CD4-positive, alpha-beta T cell treated with Interleukin-4 for 1 hour (primary cell): ENCODE data around the gene RTP3.
A peak's percentile ranks its signal among the peaks of the same experiment; 100 is the strongest.
"Not testable (repeated sequence)": the region's sequence is repeated elsewhere in the genome, so short reads cannot be mapped to it uniquely, and the experiment has no call there.

Experiments used
- DNase-seq, 2 donors: peaks; one replicate each; pipeline ENCODE4 v3.0.0-alpha.2; 2020 to 2022

RTP3 gene

DNA sequence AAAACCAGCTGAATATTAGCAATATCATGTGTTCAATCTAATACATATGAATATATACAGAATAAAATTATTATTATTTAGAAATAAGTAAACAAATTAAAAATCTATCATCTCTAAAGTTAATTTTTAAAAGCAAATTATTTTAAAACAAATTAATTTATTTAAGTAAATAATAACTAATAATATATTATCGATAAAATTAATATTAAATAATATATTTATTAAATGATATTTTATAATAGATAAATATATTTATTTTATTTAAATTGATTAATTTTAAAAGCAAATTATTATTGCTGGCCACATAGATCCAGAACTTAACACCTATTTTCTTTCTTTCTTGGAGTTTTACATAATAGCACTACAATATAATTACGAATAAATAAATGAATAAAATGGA lies 22.2 kb downstream of the RTP3 start:
- no peak for DNase-seq

DNA sequence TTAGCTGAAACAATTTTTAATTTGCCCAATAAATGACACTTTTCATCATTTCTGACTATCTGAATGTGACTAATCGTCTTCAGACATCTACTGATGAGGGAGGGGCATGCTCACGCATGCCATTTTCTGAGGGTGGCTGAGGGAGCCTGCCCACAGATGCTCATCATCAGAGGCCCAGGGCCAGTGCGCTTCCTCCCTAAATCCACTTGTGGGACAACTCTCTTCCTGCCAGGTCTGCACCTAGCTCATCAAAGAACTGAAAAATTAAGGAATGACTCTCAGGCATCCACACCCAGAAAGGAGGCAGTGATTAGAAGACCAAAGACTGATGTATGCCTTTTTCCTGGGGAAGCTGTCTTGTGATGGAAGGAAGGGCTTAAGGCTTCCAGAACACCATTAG lies 22.8 kb downstream of the RTP3 start:
- no peak for DNase-seq

DNA sequence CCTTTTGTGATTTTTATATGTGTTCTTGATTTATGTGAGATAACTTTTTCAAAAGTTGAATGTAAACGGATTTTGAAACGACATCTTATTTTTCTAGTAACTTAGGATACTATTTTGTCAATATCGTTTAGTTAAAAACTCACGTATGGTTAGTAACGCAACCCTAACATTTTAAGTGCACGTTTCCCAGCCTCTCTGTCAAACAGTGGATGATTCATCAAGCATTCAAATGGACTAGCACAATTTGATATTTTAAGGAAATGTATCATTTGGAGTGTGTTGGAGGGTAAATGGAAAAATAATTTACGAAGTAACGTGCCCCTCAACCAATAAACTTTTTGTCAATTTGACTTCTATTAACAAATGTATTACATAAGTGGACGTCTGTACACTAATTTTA lies 23.3 kb downstream of the RTP3 start:
- no peak for DNase-seq

GRCh38 chr3:46522201-46522600 lies 24.4 kb downstream of the RTP3 start:
- not testable (repeated sequence) for DNase-seq

- DNase-seq = no peak
These were observed 25.8 kb downstream of the RTP3 start for GRCh38 chr3:46523556-46523955.

DNA sequence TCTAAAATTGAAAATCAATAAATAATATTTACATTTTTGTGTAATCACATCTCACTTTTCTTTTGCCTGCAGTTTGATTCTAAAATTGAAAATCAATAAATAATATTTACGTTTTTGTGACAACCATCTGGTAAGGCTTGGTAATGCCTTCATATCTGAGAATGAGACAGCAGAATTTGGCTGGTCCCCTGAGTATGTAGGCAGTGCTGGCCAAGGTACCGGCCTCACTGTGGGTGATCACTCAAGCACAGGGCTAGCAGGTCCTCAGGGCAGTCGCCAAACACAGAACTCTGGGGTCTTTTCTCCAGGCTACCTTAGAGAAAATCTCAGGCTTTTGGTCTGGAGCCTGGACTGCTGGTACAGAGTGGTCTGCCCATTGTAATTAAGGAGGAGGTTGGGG lies 26.2 kb downstream of the RTP3 start:
- no peak for DNase-seq

DNA sequence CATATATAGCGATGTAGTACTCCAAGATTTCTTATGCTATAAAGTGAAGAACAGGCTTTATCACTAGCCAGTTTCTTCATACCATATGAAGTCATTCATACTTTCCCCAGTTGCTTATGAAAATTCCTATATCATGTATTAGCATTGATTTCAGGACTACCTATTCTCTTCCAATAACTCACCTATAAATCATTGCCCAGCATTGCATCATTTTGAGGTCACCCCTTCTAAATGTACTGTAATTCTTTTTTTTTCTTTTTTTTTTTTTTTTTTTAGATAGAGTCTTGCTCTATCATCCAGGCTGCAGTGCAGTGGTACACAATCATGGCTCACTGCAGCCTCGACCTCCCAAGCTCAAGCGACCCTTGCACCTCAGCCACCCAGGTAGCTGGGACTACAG lies 27.1 kb downstream of the RTP3 start:
- DNase-seq = no peak

DNA sequence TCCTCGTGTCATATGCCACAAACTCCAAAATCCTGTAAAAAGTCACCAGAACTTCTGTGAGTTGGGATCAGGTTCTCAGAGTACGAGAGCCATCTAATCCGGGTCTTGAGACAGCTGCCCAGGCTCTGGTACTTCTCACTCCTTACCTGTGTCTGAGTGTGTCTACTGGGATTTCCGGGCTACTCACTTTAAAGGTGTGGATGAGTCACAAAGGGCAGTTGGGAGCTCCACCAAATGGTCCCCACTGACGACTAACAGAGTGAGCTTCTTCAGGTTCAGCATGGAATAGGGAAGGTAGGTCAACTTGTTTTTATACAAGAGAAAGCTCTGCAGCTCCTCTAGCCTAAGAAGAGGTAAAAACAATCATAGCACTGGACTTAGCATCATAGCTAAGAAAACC lies 29.5 kb downstream of the RTP3 start:
- no peak for DNase-seq

DNA sequence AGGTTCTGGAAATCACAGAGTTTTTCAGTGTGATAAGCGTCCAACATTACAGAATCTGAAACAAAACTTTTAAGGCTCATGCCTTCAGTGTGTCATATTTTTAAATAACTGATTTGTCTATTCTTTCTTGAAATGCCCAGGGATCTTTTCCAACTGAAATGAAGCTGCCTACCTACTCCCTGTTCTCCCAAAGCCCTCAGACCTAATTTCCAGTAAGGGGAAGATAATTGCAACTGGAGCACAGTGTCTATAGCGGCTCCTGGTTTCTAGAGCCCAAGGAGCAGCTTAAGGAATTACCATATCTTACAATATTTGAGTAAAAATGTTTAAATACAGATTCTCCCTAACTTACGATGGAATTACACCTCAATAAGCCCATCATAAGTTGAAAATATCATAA lies 35.3 kb downstream of the RTP3 start:
- no peak for DNase-seq

- no peak for DNase-seq
These were observed 38.0 kb downstream of the RTP3 start for GRCh38 chr3:46535746-46536145.

DNA sequence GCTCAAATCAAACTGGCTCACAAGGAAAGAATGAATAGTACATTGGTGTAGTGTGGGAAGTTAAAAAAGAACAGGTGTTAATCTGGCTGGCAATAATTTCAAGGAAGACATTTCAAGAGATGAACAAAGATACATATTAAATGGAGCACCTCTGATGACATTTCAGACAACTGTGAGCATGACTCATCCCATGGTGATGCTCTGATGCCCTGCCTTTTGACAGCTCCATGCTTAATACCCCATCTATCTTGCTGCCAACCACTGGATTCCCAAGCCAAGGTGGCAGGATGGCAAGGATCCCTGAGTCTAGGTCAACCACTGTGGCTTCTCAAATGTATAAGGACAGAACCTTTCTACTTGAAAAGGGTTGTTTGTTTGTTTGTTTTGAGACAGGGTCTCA lies 39.0 kb downstream of the RTP3 start:
- DNase-seq = no peak

GRCh38 chr3:46537316-46537715 lies 39.5 kb downstream of the RTP3 start:
- DNase-seq = no peak

DNA sequence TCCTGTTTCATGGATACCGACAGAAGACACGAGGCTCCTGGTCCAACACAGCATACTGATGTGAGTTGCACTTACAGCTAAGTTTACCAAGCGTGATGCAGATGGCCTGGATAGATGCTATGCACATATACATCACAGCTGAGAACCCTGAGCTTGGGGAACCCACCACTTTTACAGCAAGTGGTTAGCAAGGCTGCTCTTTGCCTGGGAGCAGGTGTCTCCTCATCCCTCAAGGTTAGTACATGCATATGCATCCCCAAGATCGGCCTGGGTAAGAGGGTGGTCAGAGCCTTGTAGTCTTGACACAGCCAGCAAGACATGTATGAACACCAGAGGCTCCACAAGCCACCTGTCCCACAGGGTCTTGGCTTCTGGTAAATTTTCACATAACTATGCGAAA lies 40.0 kb downstream of the RTP3 start:
- no peak for DNase-seq

DNA sequence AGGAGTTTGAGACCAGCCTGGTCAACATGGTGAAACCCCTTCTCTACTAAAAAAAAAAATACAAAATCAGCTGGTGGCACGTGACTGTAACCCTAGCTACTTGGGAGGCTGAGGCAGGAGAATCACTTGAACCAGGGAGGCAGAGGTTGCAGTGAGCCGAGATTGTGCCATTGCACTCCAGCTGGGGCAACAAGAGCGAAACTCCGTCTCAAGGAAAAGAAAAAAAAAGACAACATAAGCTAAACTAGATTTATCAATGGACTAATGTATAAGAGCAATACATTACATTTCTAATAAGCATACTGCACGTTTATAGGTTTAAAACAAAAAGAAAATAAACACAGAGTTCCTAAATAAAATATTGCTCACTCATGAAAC lies 40.6 kb downstream of the RTP3 start:
- DNase-seq = not testable (repeated sequence)

DNA sequence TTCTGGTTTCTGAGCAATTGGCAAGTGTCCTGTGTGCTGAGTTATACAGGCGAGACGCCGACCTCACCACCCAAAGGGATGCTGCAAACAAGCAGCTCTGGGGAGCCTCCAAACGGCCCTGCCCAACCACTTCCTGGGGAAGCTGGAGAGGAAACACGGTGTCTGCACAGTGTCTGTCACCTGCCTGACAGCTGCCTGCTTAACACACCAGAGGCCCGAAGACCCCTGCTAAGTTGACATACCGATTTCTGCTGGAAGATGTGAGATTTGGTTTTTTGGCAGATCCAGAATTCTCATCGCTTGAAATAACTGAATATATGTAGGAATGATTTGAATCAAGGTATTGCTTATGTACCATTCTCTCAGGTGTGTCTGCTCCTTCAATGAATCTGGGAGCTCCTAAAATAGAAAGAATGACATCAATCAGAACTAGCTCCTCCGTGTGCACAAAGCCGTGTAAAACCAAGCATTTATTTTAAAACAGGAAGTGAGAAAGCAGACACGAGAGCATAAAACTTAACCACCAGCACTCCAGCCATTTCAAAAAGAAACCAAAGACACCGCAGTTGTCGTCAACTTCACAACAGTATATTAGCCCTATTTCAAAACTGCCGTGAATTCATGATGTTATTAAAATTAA lies 41.1 kb downstream of the RTP3 start:
- peak; percentile 86 to 93 for DNase-seq

GRCh38 chr3:46539443-46540005 lies 41.7 kb downstream of the RTP3 start:
- DNase-seq = no peak

GRCh38 chr3:46540550-46540949 lies 42.8 kb downstream of the RTP3 start:
- no peak for DNase-seq

DNA sequence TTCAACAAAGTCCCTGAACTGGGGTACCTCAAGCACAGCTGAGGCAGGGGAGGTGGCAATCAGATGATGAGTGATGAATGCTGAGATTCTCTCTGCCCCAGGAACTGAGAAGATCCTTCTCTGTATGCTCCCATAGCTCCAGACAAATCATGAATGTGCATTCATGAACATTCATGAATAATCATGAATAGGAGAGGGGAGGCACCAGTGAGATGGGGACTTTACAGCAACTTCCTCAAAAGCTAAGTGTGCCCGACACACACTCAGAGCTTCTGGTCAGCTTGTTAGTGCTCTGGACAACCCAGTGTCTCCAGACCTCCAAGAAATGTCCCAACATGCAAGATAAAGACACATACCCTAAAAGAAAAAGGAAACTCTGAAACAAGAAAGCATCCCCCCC lies 44.1 kb downstream of the RTP3 start:
- no peak for DNase-seq

GRCh38 chr3:46542344-46542743 lies 44.6 kb downstream of the RTP3 start:
- no peak for DNase-seq

DNA sequence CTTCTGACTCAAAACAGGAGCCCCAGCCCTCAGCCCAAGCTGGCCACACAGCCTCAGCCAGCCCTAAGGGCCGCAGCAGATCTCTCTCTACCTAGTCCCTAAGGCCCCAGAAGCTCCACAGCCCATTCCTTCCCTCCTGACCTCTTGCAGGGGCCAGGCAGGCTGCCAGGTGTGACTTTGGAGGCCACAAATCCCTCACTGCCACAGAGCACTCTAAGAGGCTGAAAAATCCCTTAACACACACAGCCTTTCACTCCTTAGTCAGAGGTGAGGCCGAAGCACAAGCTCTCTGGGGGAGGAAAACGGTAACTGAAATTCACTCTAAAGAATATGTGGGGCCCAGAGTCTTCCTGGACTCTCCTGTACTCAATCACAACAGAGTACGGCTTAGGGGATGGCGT lies 45.0 kb downstream of the RTP3 start:
- no peak for DNase-seq

DNA sequence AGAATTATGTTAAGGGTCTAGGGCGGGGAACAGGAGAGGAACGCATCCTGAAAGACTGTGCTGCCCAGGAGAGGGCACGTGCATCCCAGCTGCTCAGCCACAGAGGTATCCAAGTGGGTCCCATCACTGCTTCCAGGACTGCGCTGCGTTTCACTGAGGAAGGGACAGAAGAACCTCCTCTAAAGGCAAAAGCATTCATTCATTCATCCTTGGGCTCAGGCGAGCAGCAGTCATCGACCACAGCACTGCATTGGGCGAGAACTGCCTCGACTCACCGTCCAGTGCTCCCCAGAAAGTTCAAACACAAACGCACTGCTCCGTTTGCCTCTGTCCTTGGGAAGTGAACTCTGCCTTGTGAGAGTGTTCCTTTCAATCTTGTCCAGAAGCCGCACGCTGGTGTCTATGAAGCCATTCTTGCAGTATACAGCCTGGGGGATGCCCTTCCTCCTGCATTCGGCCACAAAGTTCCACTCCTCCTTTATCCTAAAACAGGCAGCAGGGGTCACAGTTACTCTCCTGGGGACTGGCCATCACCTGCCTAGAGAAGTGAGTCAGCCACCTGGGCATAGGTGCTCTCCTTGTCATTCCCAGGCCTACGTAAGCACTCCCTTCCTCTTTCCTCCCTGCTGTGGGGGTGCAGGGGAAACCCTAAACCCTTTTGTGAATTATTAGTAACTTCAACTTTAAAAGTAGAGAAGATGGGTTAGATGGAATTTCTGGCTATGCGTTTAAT lies 47.2 kb downstream of the RTP3 start:
- DNase-seq = no peak

- DNase-seq = no peak
These were observed 48.2 kb downstream of the RTP3 start for GRCh38 chr3:46545818-46546630.

DNA sequence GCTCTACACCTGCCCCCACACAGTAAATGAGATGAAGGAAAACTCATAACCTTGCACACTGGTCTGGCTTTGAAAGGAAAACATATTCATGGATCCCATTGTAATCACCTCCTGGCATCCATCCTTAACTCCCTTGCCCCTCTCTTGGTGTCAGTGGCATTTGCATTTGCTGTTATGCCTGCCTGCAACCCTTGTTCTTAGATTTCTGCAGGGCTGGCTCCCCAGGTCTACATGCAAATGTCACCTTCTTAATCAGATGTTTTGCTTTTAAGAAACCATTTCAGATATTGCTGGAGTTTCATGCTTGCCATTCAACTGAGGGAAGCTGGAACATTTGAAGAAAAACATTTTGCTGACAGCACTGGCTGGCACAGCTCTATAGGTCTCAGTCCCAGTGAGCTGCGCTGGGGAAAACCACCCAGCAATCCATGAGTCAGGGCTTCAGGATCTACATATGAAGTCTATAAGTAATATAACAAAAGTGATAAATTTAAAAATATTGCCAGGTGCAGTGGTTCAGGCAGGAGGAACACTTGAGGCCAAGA lies 49.2 kb downstream of the RTP3 start:
- no peak for DNase-seq
